Right lobe of liver (tissue), 6 donors: ENCODE results near the gene XRCC6. TPM values are rescaled to one million over a fixed set of nuclear protein-coding genes. Genes with fewer than 3 reads are reported as not detected.
A peak's percentile ranks its signal among the peaks of the same experiment; 100 is the strongest.

Source experiments
- ATAC-seq, 4 donors: fragments of 200-7000 bp; cut with Tn5 transposase; one replicate each; pipeline ENCODE4 v1.9.1; 2020; ENCODE audit warnings: mild to moderate bottlenecking in 4 of 4, moderate library complexity in 4 of 4
- DNase-seq, 3 donors: peaks; one replicate each; pipeline ENCODE4 v3.0.0-alpha.2; 2020
- H3K27ac ChIP-seq, 3 donors: fragments of 200-600 bp; one replicate each; pipeline ENCODE4 v1.8.0; 2022
- H3K27me3 ChIP-seq, 2 donors: fragments of 200-600 bp; one replicate each; pipeline ENCODE4 v1.8.0; 2022
- H3K36me3 ChIP-seq, 4 donors: fragments of 200-600 bp; sonication (generic) in 1 of 4; one replicate each; pipeline versions ENCODE4 v1.5.1 to v1.8.0; 2017 to 2022; ENCODE audit warnings: control low read depth in 1 of 4
- H3K4me1 ChIP-seq, 4 donors: fragments of 200-600 bp; sonication (generic) in 1 of 4; one replicate each; pipeline versions ENCODE4 v1.5.1 to v1.8.0; 2017 to 2022; ENCODE audit warnings: control low read depth in 1 of 4
- H3K4me3 ChIP-seq, 3 donors: fragments of 200-600 bp; one replicate each; pipeline ENCODE4 v1.8.0; 2022
- H3K9me3 ChIP-seq, 4 donors: fragments of 200-600 bp; sonication (generic) in 1 of 4; one replicate each; pipeline versions ENCODE4 v1.5.1 to v1.8.0; 2017 to 2022; ENCODE audit warnings: control low read depth in 1 of 4
- CTCF ChIP-seq, 4 donors: fragments of 200-600 bp in 3 of 4; fragments of 450-650 bp in 1 of 4; IDR thresholded peaks; one replicate each; pipeline versions ENCODE4 v1.5.1 to v1.8.0; 2016 to 2022; ENCODE audit warnings: antibody characterized with exemption in 4 of 4, mild to moderate bottlenecking in 2 of 4
- POLR2A ChIP-seq: fragments of 450-650 bp; IDR thresholded peaks from one replicate; pipeline ENCODE4 v1.6.1; 2017; ENCODE audit warnings: antibody characterized with exemption, mild to moderate bottlenecking
- WGBS: methylation state at CpG from one replicate; pipeline ENCODE4 v1.1.6; 2018; ENCODE audit warnings: low coverage, low lambda C conversion rate; ENCODE audit not compliant: insufficient coverage; ENCODE audit errors: missing lambda C conversion rate; 5-methylcytosine and 5-hydroxymethylcytosine counted together
- intact Hi-C, 2 donors: fragments of 100-400 bp; cut with DNase I; formaldehyde crosslinking; loops; one replicate each; pipeline versions ENCODE4 v1.11.2 to v1.14.1; 2022
- total RNA-seq, 6 experiments: library from RNA; depleted of rRNA in 2 of 6; stranded (reverse); fragments of >200 nt in 2 of 6; fragmentation: NEBNext Ultra II Directional in 3 of 6; extraction: Animal tissue kit (Norgen Biotek cat#: 25700) in 3 of 6; gene quantifications; one replicate each; pipeline versions ENCODE4 v1.1.0 to v1.2.4, GENCODE V29; 2016 to 2023
- donor health status: DM: no; HTN: yes; CAD: no.
- donor health status: DM: no; HTN: no; CAD: no.
- donor health status: DM: no; HTN: no; CAD: no.
- donor health status: DM: no; HTN: yes; CAD: no.
- donor health status: DM: no; HTN: yes; CAD: no.

Gene XRCC6
- total RNA-seq, 6 experiments from 2014 or later = 71.0 to 122 (median 91.1) TPM

- DNase-seq (no peak), ATAC-seq (no peak)
- intact Hi-C loops = no loop called here
- Histone ChIP-seq H3K9me3 (no peaks in the 10 kb centered on the region), H3K27ac (no peak overlapping the region), H3K4me1 (no peaks in the 10 kb centered on the region), H3K4me3 (no peak overlapping the region), H3K27me3 (no peaks in the 10 kb centered on the region), H3K36me3 (peaks cover 0 to 23% (median 9%) of the 10 kb centered on the region in 4 donors)
- TF ChIP-seq CTCF (IDR thresholded peaks at IDR 0.05) (no peak), POLR2A (no peak)
- WGBS = no CpG with 5 or more reads among the region's 15 CpGs
These were observed 45.6 kb upstream of the XRCC6 start for GRCh38 chr22:41575533-41575932.

- TF ChIP-seq POLR2A (no peak), CTCF (IDR thresholded peaks at IDR 0.05) (peak; percentile 51 to 70 (median 61))
- no peaks in the 10 kb centered on the region for H3K27me3 ChIP-seq
- H3K36me3 ChIP-seq = peaks cover 0 to 28% (median 9%) of the 10 kb centered on the region in 4 donors
- ATAC-seq (peak; percentile 63 to 80 (median 78)), DNase-seq (peak in 2 of 3 donors; percentile 59 to 67)
- no peaks in the 10 kb centered on the region for H3K9me3 ChIP-seq
- no peaks in the 10 kb centered on the region for H3K4me1 ChIP-seq
- WGBS = 66% methylated on average over 5 of the region's 9 CpGs
- no peak overlapping the region for H3K4me3 ChIP-seq
- H3K27ac ChIP-seq = no peak overlapping the region
- intact Hi-C loops = no loop called here
These were observed 44.2 kb upstream of the XRCC6 start for GRCh38 chr22:41576877-41577276.

GRCh38 chr22:41578114-41578513, 43.0 kb upstream of the XRCC6 start:
- no peaks in the 10 kb centered on the region for H3K9me3 ChIP-seq
- H3K27me3 ChIP-seq = no peaks in the 10 kb centered on the region
- H3K27ac ChIP-seq = no peak overlapping the region
- no peaks in the 10 kb centered on the region for H3K4me1 ChIP-seq
- DNase-seq (no peak), ATAC-seq (no peak)
- WGBS = 87% methylated on average over 5 of the region's 8 CpGs
- peaks cover 0 to 40% (median 11%) of the 10 kb centered on the region in 4 donors for H3K36me3 ChIP-seq
- TF ChIP-seq POLR2A = no peak
- no peak for TF ChIP-seq CTCF (IDR thresholded peaks at IDR 0.05)
- intact Hi-C loops = no loop called here
- no peak overlapping the region for H3K4me3 ChIP-seq

GRCh38 chr22:41578818-41579217, 42.3 kb upstream of the XRCC6 start:
- DNase-seq (no peak), ATAC-seq (no peak)
- H3K27me3 ChIP-seq = no peaks in the 10 kb centered on the region
- intact Hi-C loops = no loop called here
- WGBS = 92% methylated on average over 6 of the region's 9 CpGs
- no peaks in the 10 kb centered on the region for H3K9me3 ChIP-seq
- H3K36me3 ChIP-seq = peaks cover 0 to 45% (median 15%) of the 10 kb centered on the region in 4 donors
- no peak overlapping the region for H3K4me3 ChIP-seq
- TF ChIP-seq POLR2A = no peak
- TF ChIP-seq CTCF (IDR thresholded peaks at IDR 0.05) = no peak
- H3K4me1 ChIP-seq = no peaks in the 10 kb centered on the region
- no peak overlapping the region for H3K27ac ChIP-seq
